GM21786 (cell line): Measurements from ENCODE around the gene SPAG16.

Source experiments
- ATAC-seq: cut with Tn5 transposase; IDR thresholded peaks from one replicate; pipeline ENCODE4 v1.9.1; 2021; ENCODE audit not compliant: unreplicated experiment

Gene SPAG16

DNA sequence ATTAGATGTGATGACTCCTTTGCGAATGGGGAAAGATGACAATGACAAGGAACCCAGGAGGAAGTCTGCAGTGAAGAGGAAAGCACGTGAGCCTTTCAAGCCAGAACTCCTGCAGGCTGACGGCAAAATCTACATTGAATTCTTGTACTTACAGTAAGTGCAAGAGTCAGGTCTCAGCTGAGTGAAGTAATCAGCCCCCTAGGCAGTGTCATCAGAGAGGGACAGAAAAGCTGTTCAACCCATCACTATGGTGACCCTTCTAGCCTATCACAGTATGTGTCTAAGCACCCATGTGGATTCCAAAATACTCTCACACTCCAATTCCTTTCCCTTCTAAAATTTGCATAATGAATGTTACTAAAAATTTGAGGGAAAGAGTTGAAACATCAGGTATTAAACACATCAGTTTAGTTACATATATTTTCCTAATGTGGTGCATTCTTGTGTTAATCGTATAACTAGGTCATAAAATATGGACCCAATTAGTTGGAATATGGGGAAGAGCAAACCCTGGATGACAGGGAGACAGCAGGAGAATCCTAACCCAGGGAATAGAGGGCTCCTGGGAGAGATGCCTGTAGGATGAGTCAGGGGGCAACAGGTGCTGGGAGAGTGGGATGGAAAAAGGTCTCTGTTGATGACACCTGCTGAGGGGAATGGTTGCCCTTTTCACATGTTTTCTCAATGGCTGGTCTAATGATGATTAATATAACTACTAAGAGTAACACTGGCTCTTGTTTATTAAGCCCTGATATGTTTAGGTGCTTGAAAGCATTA, 1166.0 kb downstream of the SPAG16 start:
- no peak for ATAC-seq

DNA sequence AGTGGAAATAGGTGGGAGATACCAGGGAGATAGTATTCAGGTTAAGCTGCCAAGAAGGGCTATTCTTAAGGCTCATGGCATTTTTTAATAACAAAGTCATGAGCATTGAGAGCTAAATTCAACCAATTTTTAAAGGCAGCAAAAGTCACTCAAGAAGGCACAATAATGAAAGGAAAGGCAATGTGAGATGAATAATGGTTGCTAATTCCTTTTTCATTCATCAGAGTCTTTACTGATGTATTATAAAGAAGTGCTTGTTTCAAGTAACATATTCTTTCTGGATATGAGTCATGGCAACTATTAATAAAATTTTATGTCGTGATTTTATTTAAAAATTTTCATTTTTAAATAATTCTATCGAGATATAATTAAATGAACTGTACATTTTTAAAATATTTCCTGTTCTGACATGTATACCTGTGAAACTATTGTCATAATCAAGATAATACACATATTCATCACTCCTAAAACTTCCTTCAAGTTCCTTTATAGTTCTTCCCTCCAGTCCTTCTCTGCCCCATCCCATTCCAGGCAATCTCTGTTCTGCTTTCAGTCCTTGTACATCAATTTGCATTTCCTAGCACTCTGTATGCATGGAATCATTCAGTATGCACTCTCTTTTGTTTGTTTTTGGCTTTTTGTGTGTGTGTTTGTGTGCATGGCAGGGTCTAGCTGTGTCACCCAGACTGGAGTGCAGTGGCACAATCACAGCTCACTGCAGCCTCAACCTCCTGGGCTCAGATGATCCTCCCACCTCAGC, 1167.4 kb downstream of the SPAG16 start:
- no peak for ATAC-seq
